ENCODE measurements around the gene KDF1. TPM values are rescaled to one million over a fixed set of nuclear protein-coding genes. Genes with fewer than 3 reads are reported as not detected.

KDF1 gene
- total and polyA plus RNA-seq, 2 of the 13 experiments (the other 11 are each of a cell fraction or from before 2014, with no cell fraction given), result 1.9 to 4.9 TPM

DNA sequence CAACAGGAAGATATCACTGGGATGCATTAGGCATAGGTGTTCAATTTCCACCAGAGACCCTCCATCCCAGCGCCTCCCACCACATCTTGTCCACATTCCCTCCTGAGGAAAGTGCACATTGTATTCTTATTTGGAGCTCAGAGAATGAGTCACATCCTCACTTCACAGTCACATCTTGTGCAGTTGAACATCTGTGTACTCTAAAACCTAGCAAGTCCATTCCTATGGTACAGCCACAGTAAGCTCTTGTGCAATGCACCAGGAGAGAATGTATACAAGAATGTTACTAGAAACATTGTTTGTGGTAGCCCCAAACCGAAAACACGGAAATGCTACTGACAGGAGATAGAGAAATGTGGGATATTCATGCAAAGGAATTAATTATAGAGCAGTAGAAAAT lies 1.6 kb upstream of the KDF1 start (continued):
- TF ChIP-seq, protein P1, sequence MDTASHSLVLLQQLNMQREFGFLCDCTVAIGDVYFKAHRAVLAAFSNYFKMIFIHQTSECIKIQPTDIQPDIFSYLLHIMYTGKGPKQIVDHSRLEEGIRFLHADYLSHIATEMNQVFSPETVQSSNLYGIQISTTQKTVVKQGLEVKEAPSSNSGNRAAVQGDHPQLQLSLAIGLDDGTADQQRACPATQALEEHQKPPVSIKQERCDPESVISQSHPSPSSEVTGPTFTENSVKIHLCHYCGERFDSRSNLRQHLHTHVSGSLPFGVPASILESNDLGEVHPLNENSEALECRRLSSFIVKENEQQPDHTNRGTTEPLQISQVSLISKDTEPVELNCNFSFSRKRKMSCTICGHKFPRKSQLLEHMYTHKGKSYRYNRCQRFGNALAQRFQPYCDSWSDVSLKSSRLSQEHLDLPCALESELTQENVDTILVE (CRISPR knock-in tag; IDR thresholded peaks at IDR 0.05), result 0 out of 2 replicates have a peak, but pooled peaks have one; percentile 29
- TF ChIP-seq ETV5 (CRISPR knock-in tag; IDR thresholded peaks at IDR 0.05; ENCODE audit: borderline replicate concordance) (peak; percentile 65; the same call in 1 of the 2 replicates), SP4 (CRISPR knock-in tag; IDR thresholded peaks at IDR 0.05) (no peak), ZFP37 (CRISPR knock-in tag; IDR thresholded peaks at IDR 0.05; ENCODE audit: borderline replicate concordance) (0 out of 2 replicates have a peak, but pooled peaks have one; percentile 41), ZNF619 (CRISPR knock-in tag; IDR thresholded peaks at IDR 0.05) (no peak), NR3C1 (CRISPR knock-in tag; IDR thresholded peaks at IDR 0.05) (no peak), SOX5 (CRISPR knock-in tag; IDR thresholded peaks at IDR 0.05; ENCODE audit: borderline replicate concordance) (peak; percentile 89), JUND (CRISPR knock-in tag; IDR thresholded peaks at IDR 0.05) (peak; percentile 76; the same call in 1 of the 2 replicates), NFYC (CRISPR knock-in tag; IDR thresholded peaks at IDR 0.05) (no peak), SMC3 (IDR thresholded peaks at IDR 0.05; ENCODE audit: low read length) (peak; percentile 24; the same call in 1 of the 2 replicates), PHF5A (CRISPR knock-in tag; IDR thresholded peaks at IDR 0.05; ENCODE audit: low read depth, unreplicated experiment) (peak; percentile 30), MYC (CRISPR knock-in tag; IDR thresholded peaks at IDR 0.05; ENCODE audit: borderline replicate concordance) (no peak), TSC22D2 (CRISPR knock-in tag; IDR thresholded peaks at IDR 0.05; ENCODE audit: borderline replicate concordance) (no peak), NFIC (IDR thresholded peaks at IDR 0.05; ENCODE audit: low read length) (peak; percentile 28; the same call in 1 of the 2 replicates), ZNF891 (CRISPR knock-in tag; IDR thresholded peaks at IDR 0.05) (no peak), HOXA3 (CRISPR knock-in tag; IDR thresholded peaks at IDR 0.05) (peak; percentile 20; the same call in 1 of the 2 replicates), ZNF816 (CRISPR knock-in tag; IDR thresholded peaks at IDR 0.05; ENCODE audit: borderline replicate concordance) (peak; percentile 31; the same call in 1 of the 2 replicates), ZSCAN9 (CRISPR knock-in tag; IDR thresholded peaks at IDR 0.05; ENCODE audit: borderline replicate concordance) (peak; percentile 65; the same call in 1 of the 2 replicates), KDM3A (CRISPR knock-in tag; IDR thresholded peaks at IDR 0.05; ENCODE audit: low read depth) (peak; percentile 29; the same call in 1 of the 2 replicates), ADNP (CRISPR knock-in tag; IDR thresholded peaks at IDR 0.05) (no peak)
- TF ChIP-seq, protein P2, sequence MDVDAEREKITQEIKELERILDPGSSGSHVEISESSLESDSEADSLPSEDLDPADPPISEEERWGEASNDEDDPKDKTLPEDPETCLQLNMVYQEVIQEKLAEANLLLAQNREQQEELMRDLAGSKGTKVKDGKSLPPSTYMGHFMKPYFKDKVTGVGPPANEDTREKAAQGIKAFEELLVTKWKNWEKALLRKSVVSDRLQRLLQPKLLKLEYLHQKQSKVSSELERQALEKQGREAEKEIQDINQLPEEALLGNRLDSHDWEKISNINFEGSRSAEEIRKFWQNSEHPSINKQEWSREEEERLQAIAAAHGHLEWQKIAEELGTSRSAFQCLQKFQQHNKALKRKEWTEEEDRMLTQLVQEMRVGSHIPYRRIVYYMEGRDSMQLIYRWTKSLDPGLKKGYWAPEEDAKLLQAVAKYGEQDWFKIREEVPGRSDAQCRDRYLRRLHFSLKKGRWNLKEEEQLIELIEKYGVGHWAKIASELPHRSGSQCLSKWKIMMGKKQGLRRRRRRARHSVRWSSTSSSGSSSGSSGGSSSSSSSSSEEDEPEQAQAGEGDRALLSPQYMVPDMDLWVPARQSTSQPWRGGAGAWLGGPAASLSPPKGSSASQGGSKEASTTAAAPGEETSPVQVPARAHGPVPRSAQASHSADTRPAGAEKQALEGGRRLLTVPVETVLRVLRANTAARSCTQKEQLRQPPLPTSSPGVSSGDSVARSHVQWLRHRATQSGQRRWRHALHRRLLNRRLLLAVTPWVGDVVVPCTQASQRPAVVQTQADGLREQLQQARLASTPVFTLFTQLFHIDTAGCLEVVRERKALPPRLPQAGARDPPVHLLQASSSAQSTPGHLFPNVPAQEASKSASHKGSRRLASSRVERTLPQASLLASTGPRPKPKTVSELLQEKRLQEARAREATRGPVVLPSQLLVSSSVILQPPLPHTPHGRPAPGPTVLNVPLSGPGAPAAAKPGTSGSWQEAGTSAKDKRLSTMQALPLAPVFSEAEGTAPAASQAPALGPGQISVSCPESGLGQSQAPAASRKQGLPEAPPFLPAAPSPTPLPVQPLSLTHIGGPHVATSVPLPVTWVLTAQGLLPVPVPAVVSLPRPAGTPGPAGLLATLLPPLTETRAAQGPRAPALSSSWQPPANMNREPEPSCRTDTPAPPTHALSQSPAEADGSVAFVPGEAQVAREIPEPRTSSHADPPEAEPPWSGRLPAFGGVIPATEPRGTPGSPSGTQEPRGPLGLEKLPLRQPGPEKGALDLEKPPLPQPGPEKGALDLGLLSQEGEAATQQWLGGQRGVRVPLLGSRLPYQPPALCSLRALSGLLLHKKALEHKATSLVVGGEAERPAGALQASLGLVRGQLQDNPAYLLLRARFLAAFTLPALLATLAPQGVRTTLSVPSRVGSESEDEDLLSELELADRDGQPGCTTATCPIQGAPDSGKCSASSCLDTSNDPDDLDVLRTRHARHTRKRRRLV (CRISPR knock-in tag; IDR thresholded peaks at IDR 0.05), result no peak
- TF ChIP-seq, protein P3, sequence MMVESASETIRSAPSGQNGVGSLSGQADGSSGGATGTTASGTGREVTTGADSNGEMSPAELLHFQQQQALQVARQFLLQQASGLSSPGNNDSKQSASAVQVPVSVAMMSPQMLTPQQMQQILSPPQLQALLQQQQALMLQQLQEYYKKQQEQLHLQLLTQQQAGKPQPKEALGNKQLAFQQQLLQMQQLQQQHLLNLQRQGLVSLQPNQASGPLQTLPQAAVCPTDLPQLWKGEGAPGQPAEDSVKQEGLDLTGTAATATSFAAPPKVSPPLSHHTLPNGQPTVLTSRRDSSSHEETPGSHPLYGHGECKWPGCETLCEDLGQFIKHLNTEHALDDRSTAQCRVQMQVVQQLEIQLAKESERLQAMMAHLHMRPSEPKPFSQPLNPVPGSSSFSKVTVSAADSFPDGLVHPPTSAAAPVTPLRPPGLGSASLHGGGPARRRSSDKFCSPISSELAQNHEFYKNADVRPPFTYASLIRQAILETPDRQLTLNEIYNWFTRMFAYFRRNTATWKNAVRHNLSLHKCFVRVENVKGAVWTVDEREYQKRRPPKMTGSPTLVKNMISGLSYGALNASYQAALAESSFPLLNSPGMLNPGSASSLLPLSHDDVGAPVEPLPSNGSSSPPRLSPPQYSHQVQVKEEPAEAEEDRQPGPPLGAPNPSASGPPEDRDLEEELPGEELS (CRISPR knock-in tag; IDR thresholded peaks at IDR 0.05), result peak; percentile 96
- TF ChIP-seq, protein P4, sequence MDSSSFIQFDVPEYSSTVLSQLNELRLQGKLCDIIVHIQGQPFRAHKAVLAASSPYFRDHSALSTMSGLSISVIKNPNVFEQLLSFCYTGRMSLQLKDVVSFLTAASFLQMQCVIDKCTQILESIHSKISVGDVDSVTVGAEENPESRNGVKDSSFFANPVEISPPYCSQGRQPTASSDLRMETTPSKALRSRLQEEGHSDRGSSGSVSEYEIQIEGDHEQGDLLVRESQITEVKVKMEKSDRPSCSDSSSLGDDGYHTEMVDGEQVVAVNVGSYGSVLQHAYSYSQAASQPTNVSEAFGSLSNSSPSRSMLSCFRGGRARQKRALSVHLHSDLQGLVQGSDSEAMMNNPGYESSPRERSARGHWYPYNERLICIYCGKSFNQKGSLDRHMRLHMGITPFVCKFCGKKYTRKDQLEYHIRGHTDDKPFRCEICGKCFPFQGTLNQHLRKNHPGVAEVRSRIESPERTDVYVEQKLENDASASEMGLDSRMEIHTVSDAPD (CRISPR knock-in tag; IDR thresholded peaks at IDR 0.05), result no peak
